ENCODE data around the gene KRT222.

Gene KRT222

GRCh38 chr17:40648384-40648968 lies 16.5 kb downstream of the KRT222 start:
- peak in 1 of 2 experiments; percentile 52 for DNase-seq

- peak; percentile 13 to 72 for DNase-seq
Measured at GRCh38 chr17:40647624-40648383, 17.2 kb downstream of the KRT222 start, which contains the start of gene SMARCE1. TSS of gene SMARCE1 (minus strand) at chr17:40647818. CDS start at chr17:40645802, 2,016 bp downstream.

GRCh38 chr17:40646791-40647623 lies 18.0 kb downstream of the KRT222 start:
- DNase-seq: no peak

- no peak for DNase-seq
Measured at GRCh38 chr17:40645943-40646342, 19.0 kb downstream of the KRT222 start.

GRCh38 chr17:40645291-40645690 lies 19.7 kb downstream of the KRT222 start:
- DNase-seq: no peak

GRCh38 chr17:40637931-40638330 lies 27.0 kb downstream of the KRT222 start:
- DNase-seq: no peak

- no peak for DNase-seq
Measured at GRCh38 chr17:40633871-40634270, 31.1 kb downstream of the KRT222 start.

- DNase-seq: no peak
Measured at GRCh38 chr17:40632216-40632615, 32.8 kb downstream of the KRT222 start.

- no peak for DNase-seq
Measured at GRCh38 chr17:40629842-40630241, 35.1 kb downstream of the KRT222 start.

- DNase-seq: no peak
Measured at GRCh38 chr17:40625311-40625710, 39.7 kb downstream of the KRT222 start.

- DNase-seq: no peak
Measured at GRCh38 chr17:40623419-40624210, 41.4 kb downstream of the KRT222 start.

GRCh38 chr17:40622509-40622928 lies 42.5 kb downstream of the KRT222 start:
- DNase-seq: no peak

GRCh38 chr17:40621578-40621977 lies 43.4 kb downstream of the KRT222 start:
- DNase-seq: no peak

- DNase-seq: no peak
Measured at GRCh38 chr17:40621019-40621418, 44.0 kb downstream of the KRT222 start.

- no peak for DNase-seq
Measured at GRCh38 chr17:40618754-40619625, 46.0 kb downstream of the KRT222 start.

GRCh38 chr17:40617678-40618240 lies 47.2 kb downstream of the KRT222 start:
- DNase-seq: no peak

- DNase-seq: no peak
Measured at GRCh38 chr17:40616592-40616991, 48.4 kb downstream of the KRT222 start.

- DNase-seq: no peak
Measured at GRCh38 chr17:40615841-40616476, 49.0 kb downstream of the KRT222 start.

- peak; percentile 39 to 49 for DNase-seq
Measured at GRCh38 chr17:40615068-40615840, 49.7 kb downstream of the KRT222 start.

Measured in NCI-H1930 (cell line).